ENCODE measurements around the gene MIA2. TPM values are rescaled to one million over a fixed set of nuclear protein-coding genes. Genes with fewer than 3 reads are reported as not detected.
A peak's percentile ranks its signal among the peaks of the same experiment; 100 is the strongest.

MIA2 gene
- total RNA-seq, 2 experiments from 2014 or later, result 23.2 to 24.4 TPM

DNA sequence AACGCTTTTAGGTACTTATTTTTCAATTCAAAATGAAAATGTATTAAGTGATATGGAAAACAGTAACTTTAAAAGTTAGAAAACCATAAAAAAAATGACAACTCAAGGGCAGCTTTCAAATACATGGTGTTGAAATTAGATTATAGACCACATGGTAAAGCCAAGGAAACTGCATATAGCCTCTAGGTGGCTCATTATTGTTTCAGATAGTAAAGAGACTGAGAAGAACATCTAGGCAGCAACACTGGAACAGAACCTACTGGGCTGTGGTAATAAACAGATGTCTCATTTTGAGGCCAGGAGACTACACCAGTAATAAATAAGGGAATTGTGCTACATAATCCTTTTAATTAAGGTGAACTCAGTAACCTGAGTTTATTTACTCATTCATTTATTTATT is 185.6 kb downstream of the MIA2 start:
- Mint-ChIP-seq H3K27ac (no peak overlapping the region), H3K4me3 (no peak overlapping the region), H3K27me3 (no peaks in the 10 kb centered on the region), H3K4me1 (peaks cover 7% of the 10 kb centered on the region), H3K36me3 (peaks cover 44% of the 10 kb centered on the region), H3K9me3 (peaks cover 14% of the 10 kb centered on the region)
- no peak for DNase-seq
- no peak for ATAC-seq (ENCODE audit: low read depth)
- POLR2A ChIA-PET, result interaction anchor here (1.0 kb wide), 1 partner anchor 13 kb away, joined by 3 read pairs; the partner anchor contains the start of gene FBXO33

GRCh38 chr14:39422243-39422642 is 188.5 kb downstream of the MIA2 start:
- Mint-ChIP-seq H3K4me1 (peaks cover 14% of the 10 kb centered on the region), H3K27ac (no peak overlapping the region)
- no peak for ATAC-seq (ENCODE audit: low read depth)

DNA sequence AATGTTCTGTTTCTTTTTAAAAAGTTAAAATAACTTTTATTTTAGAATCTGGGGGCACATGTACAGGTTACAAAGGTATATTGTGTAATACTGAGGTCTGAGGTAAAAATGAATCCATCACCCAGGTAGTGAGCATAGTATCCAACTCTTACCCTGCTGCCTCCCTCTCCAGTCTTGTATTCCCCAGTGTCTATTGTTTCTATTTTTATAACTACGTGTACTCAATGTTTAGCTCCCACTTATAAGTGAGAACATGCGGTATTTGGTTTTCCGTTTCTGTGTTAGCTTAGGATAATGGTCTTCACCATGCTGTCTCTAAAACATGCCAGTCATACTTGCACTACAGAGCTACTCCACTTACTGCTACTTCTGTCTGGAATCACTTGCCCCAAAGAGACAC is 190.1 kb downstream of the MIA2 start:
- H3K36me3 Mint-ChIP-seq, result peaks cover 19% of the 10 kb centered on the region
- no peaks in the 10 kb centered on the region for H3K27me3 Mint-ChIP-seq
- peaks cover 4% of the 10 kb centered on the region for H3K9me3 Mint-ChIP-seq
- H3K4me1 Mint-ChIP-seq, result peaks cover 20% of the 10 kb centered on the region
- H3K27ac Mint-ChIP-seq, result no peak overlapping the region
- no peak for DNase-seq
- no peak for ATAC-seq (ENCODE audit: low read depth)
- POLR2A ChIA-PET, result interaction anchor here (1.2 kb wide), 1 partner anchor 8 kb away, joined by 5 read pairs; the partner anchor contains the start of gene FBXO33
- no peak overlapping the region for H3K4me3 Mint-ChIP-seq

More at GRCh38 chr14:39422243-39422642, 188.5 kb downstream of the MIA2 start:
- Mint-ChIP-seq H3K4me3 (no peak overlapping the region), H3K9me3 (peaks cover 5% of the 10 kb centered on the region), H3K27me3 (no peaks in the 10 kb centered on the region), H3K36me3 (peaks cover 22% of the 10 kb centered on the region)
- DNase-seq, result no peak
- POLR2A ChIA-PET, result interaction anchor here (1.2 kb wide), 1 partner anchor 9 kb away, joined by 5 read pairs; the partner anchor contains the start of gene FBXO33

DNA sequence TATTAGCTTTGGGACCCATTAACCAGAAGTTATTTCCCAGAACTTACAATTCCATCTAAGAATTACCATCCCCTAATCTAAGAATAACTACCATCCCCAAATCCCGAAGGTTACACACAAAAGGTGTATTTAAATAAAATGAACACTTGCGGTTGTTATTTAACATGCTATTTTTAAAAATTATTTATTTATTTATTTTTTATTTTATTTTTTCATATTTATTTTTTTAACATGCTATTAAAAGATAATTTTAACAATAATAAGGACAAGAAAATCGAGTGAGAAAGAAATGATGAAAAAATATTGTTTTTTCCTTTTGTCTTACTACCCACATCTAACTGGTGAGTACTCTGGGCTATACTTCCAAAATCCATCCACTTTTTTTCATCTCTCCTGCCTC is 192.2 kb downstream of the MIA2 start:
- ATAC-seq (ENCODE audit: low read depth), result no peak
- POLR2A ChIA-PET, result interaction anchor here (0.6 to 1.9 kb wide), 6 partner anchors 28 to 366 kb away, joined by 3 to 6 read pairs (median 4); no protein-coding TSS in a partner anchor
- Mint-ChIP-seq H3K4me1 (peaks cover 36% of the 10 kb centered on the region), H3K36me3 (peaks cover 11% of the 10 kb centered on the region), H3K9me3 (no peaks in the 10 kb centered on the region), H3K27ac (no peak overlapping the region), H3K27me3 (no peaks in the 10 kb centered on the region), H3K4me3 (no peak overlapping the region)
- no peak for DNase-seq

DNA sequence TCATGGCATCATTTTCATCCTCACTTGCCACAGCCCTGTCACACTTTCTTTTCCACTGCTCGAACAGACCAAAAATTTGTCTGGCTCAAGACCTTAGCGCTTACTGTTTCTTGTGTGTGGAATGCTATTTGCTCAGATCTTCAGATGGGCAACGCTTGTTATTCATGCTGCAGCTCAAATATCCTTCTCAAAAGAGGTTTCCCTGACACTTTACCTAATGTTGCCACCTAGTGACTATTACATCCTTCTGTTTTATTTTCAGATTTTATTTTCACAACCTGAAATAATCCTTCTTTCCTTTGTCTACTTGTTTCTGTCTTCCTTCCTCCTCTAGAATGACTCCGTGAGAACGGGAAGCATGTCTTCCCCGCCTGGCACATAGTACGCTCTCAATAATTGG is 192.9 kb downstream of the MIA2 start:
- peaks cover 8% of the 10 kb centered on the region for H3K36me3 Mint-ChIP-seq
- POLR2A ChIA-PET, result interaction anchor here (0.6 to 1.9 kb wide), 6 partner anchors 29 to 367 kb away, joined by 3 to 6 read pairs (median 4); no protein-coding TSS in a partner anchor
- H3K4me1 Mint-ChIP-seq, result peaks cover 36% of the 10 kb centered on the region
- DNase-seq, result no peak
- no peaks in the 10 kb centered on the region for H3K9me3 Mint-ChIP-seq
- H3K27me3 Mint-ChIP-seq, result no peaks in the 10 kb centered on the region
- H3K27ac Mint-ChIP-seq, result no peak overlapping the region
- ATAC-seq (ENCODE audit: low read depth), result no peak
- peak overlapping the region; percentile 23 for H3K4me3 Mint-ChIP-seq

DNA sequence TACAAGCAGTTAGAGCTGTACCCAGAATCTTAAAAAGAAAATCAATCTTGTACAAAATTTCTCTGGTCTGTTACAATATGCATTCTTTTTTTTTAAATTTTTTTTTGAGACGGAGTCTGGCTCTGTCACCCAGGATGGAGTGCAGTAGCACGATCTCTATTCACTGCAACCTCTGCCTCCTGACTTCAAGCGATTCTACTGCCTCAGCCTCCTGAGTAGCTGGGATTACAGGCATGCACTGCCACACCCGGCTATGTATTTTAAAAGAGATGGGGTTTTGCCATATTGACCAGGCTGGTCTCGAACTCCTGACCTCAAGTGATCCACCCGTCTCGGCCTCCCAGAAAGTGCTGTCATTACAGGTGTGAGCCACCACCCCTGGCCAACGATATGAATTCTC is 194.4 kb downstream of the MIA2 start:
- Mint-ChIP-seq H3K36me3 (peaks cover 5% of the 10 kb centered on the region), H3K9me3 (no peaks in the 10 kb centered on the region), H3K27me3 (no peaks in the 10 kb centered on the region), H3K27ac (no peak overlapping the region), H3K4me1 (peaks cover 35% of the 10 kb centered on the region), H3K4me3 (no peak overlapping the region)
- DNase-seq (no peak), ATAC-seq (ENCODE audit: low read depth) (no peak)
- POLR2A ChIA-PET, result no interaction called here

DNA sequence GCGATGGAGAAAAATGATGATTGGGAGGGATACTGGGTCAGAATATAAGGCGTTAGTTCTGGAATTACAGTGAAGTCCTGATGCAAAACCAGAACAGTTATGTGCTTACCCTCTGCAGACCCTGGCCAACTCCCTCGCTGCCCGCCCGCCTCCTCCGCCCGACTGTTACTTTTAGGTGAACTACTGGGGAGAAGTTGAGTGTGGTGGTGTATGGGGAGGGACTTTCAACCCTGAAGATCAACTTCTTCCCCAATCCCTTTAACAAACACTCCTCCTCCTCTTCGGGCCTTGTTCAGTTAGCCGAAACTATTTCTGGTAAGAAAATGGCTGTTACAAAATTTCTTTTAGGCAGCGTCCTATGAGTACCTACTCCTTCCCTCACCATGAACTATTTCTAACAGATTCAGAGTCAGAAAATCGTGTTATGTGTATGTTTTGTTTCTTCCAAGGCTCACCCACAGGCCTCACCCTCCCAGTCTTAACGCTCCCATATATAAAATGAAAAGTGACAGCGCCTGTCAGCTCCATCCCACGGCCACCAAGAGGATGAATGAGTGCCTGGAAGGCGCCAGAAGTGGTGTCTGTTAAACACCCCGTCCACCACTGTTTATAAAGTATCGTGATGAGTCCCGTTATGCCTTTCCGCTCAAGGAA is 197.2 kb downstream of the MIA2 start:
- no peaks in the 10 kb centered on the region for H3K9me3 Mint-ChIP-seq
- peaks cover 6% of the 10 kb centered on the region for H3K36me3 Mint-ChIP-seq
- no peak for DNase-seq
- POLR2A ChIA-PET, result interaction anchor here (1.0 to 3.4 kb wide), 9 partner anchors 8 to 332 kb away, joined by 5 to 35 read pairs (median 17); partner anchors contain the start of genes GEMIN2, PNN, SEC23A and TRAPPC6B
- no peaks in the 10 kb centered on the region for H3K27me3 Mint-ChIP-seq
- peak overlapping the region; percentile 92 for H3K4me3 Mint-ChIP-seq
- H3K27ac Mint-ChIP-seq, result peak overlapping the region; percentile 94
- peak; percentile 3 for ATAC-seq (ENCODE audit: low read depth)
- H3K4me1 Mint-ChIP-seq, result peaks cover 37% of the 10 kb centered on the region

GRCh38 chr14:39431416-39432178 is 197.9 kb downstream of the MIA2 start:
- peaks cover 32% of the 10 kb centered on the region for H3K4me1 Mint-ChIP-seq
- H3K27ac Mint-ChIP-seq, result peak overlapping the region; percentile 100
- POLR2A ChIA-PET, result interaction anchor here (0.6 to 3.4 kb wide), 20 partner anchors 9 to 333 kb away, joined by 3 to 35 read pairs (median 5); partner anchors contain the start of genes GEMIN2, PNN, SEC23A and TRAPPC6B

GRCh38 chr14:39432179-39432618 is 198.5 kb downstream of the MIA2 start, which contains the start of gene FBXO33:
TSS of gene FBXO33 (minus strand) at chr14:39432433. CDS start at chr14:39432162, 271 bp downstream.
- H3K4me3 Mint-ChIP-seq, result peak within 1 kb of the TSS; percentile 100
- peaks cover 6% of the 10 kb centered on the region for H3K36me3 Mint-ChIP-seq
- H3K27me3 Mint-ChIP-seq, result no peaks in the 10 kb centered on the region
- peaks cover 29% of the 10 kb centered on the region for H3K4me1 Mint-ChIP-seq
- no peaks in the 10 kb centered on the region for H3K9me3 Mint-ChIP-seq
- peak; percentile 80 for ATAC-seq (ENCODE audit: low read depth)
- H3K27ac Mint-ChIP-seq, result peak within 1 kb of the TSS; percentile 100
- DNase-seq, result peak; percentile 96
- POLR2A ChIA-PET, result interaction anchor here (0.6 to 3.4 kb wide), 19 partner anchors 9 to 331 kb away, joined by 3 to 35 read pairs (median 5); partner anchors contain the start of genes GEMIN2, PNN, SEC23A and TRAPPC6B

More at GRCh38 chr14:39431416-39432178, 197.9 kb downstream of the MIA2 start:
- no peaks in the 10 kb centered on the region for H3K9me3 Mint-ChIP-seq
- peak overlapping the region; percentile 100 for H3K4me3 Mint-ChIP-seq
- peaks cover 6% of the 10 kb centered on the region for H3K36me3 Mint-ChIP-seq
- no peaks in the 10 kb centered on the region for H3K27me3 Mint-ChIP-seq
- DNase-seq, result peak; percentile 74
- ATAC-seq (ENCODE audit: low read depth), result peak; percentile 19

DNA sequence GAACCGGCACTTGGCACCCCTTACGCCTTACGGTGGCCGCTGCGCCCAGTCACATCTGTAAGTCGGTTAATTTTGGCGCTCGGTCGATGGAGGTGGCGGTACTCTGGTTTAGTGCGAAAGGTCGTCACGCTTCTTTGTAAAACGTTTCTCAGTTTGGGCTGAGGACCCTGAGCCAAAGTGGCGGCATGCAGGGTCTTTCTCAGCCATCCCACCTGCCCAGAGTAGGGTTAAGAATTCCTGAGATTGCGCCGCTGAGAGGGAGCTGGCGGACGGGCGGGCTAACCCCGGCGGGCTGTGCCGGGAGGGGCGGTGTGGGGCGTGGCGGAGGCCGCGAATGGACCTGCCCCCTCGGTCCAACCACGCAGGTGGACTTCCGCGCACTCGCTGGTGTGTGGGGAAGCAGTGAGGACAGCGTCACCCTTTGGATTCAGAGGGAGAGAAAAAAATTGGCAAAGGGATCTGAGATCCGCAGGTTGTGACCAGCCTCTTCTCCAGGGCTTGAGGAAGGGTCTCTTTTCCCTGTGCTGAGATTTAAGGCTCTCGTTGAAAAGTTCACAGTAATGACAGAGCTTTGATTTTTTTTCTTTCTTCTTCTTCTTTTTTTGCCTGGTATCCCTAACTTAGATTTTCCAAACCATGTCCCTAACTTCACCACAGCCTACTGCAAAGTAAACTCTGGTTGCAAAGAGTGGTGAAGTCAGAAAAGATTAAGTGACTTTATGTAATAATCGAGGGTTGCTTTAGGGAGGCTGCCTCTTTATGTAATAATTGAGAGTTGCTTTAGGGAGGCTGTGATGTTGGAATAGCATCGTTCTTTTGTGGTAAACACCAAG is 199.1 kb downstream of the MIA2 start:
- H3K27ac Mint-ChIP-seq, result peak overlapping the region; percentile 95
- H3K4me3 Mint-ChIP-seq, result peak overlapping the region; percentile 100
- H3K36me3 Mint-ChIP-seq, result peaks cover 6% of the 10 kb centered on the region
- no peaks in the 10 kb centered on the region for H3K9me3 Mint-ChIP-seq
- no peaks in the 10 kb centered on the region for H3K27me3 Mint-ChIP-seq
- POLR2A ChIA-PET, result interaction anchor here (0.6 to 3.4 kb wide), 15 partner anchors 10 to 332 kb away, joined by 3 to 35 read pairs (median 8); partner anchors contain the start of genes GEMIN2, PNN, SEC23A and TRAPPC6B
- ATAC-seq (ENCODE audit: low read depth), result peak; percentile 74
- peak; percentile 85 for DNase-seq
- H3K4me1 Mint-ChIP-seq, result peaks cover 29% of the 10 kb centered on the region

- POLR2A ChIA-PET, result interaction anchor here (2.0 to 3.4 kb wide), 5 partner anchors 166 to 319 kb away, joined by 6 to 35 read pairs (median 32); partner anchors contain the start of genes GEMIN2 and TRAPPC6B
- Mint-ChIP-seq H3K9me3 (no peaks in the 10 kb centered on the region), H3K27ac (peak overlapping the region; percentile 95), H3K27me3 (no peaks in the 10 kb centered on the region), H3K4me1 (peaks cover 27% of the 10 kb centered on the region), H3K36me3 (peaks cover 6% of the 10 kb centered on the region), H3K4me3 (peak overlapping the region; percentile 100)
- DNase-seq (no peak), ATAC-seq (ENCODE audit: low read depth) (no peak)
These were observed 199.7 kb downstream of the MIA2 start for GRCh38 chr14:39433452-39433813.

- H3K4me1 Mint-ChIP-seq, result peaks cover 20% of the 10 kb centered on the region
- no peaks in the 10 kb centered on the region for H3K9me3 Mint-ChIP-seq
- no peak overlapping the region for H3K27ac Mint-ChIP-seq
- POLR2A ChIA-PET, result no interaction called here
- H3K4me3 Mint-ChIP-seq, result no peak overlapping the region
- ATAC-seq (ENCODE audit: low read depth) (no peak), DNase-seq (no peak)
- no peaks in the 10 kb centered on the region for H3K27me3 Mint-ChIP-seq
- peaks cover 6% of the 10 kb centered on the region for H3K36me3 Mint-ChIP-seq
These were observed 200.7 kb downstream of the MIA2 start for GRCh38 chr14:39434401-39434800.
